H1 (cell line): ENCODE results near the gene ABCF2. TPM values are rescaled to one million over a fixed set of nuclear protein-coding genes. Genes with fewer than 3 reads are reported as not detected.

Experiments
- FOSL1 ChIP-seq: IDR thresholded peaks from 2 replicates; pipeline ENCODE4 v1.6.1; 2011; ENCODE audit warnings: mild to moderate bottlenecking, low read depth, low read length, moderate library complexity; ENCODE audit not compliant: insufficient read depth
- polyA plus RNA-seq, 7 experiments: library from polyadenylated mRNA; depleted of rRNA in 3 of 7; stranded (reverse) in 5 of 7; unstranded in 2 of 7; fragments of >200 nt in 5 of 7; fragments of 200-250 nt in 2 of 7; gene quantifications; 1 replicate in 5 of 7; 2 replicates in 1 of 7; 4 replicates in 1 of 7; pipeline versions ENCODE4 v1.2.1 to v1.2.3, GENCODE V29; 2011 to 2013; ENCODE audit warnings: missing spikeins in 2 of 7, mixed read lengths in 2 of 7
- total RNA-seq: library from RNA; stranded (reverse); fragmentation: NEBNext Ultra II Directional; extraction: Animal tissue kit (Norgen Biotek cat#: 25700); gene quantifications from 2 replicates; pipeline ENCODE4 v1.2.1, GENCODE V29; 2021

The ABCF2 gene
- total and polyA plus RNA-seq, 2 of the 8 experiments (the other 6 are each of a cell fraction or from before 2014, with no cell fraction given): 28.0 to 55.0 TPM

DNA sequence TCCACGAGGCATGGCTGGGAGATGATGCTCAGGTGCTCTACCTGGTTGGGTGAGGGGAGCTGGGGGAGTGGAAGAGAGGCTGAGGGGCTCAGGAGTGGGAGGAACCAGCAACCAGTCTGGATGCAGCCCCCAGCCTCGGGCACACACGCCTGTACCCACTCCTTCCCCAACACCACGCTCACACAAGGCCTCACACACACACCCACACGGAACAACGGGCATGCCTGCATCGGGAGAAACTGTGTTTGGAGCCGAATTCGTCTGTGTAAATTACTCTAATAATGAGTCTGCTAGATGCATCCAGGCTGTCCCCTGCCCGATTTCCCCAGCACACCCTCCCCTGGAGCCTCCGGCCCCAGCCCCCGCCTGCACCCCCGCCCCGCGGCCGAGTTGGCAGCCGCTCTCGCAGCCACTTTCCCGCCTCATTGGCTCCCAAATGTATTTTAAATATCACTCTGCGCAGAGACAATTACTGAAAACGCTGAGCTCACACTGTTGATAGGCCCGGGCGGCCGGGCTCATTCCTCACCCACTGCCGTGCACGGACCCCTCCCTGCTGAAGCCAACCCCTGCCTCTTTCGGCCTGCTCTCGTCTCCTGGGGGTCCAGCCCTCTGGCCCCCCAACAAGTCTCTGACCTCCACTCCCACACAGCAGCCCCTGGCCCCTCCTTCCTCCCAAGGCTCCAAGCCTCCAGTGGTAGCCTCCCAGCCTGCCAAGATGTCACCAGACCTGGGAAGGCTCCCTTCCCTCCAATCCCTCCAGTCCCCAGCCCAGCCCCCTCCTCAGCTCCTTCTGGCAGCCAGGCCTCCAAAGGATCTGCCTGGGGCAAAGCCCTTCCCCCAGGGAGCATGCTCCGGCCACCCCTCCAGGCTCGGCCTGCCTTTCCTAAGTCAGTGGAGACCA, 27.8 kb downstream of the ABCF2 start (continued):
- no peak for TF ChIP-seq FOSL1
